Stimulated activated CD4-positive, alpha-beta T cell treated with anti-CD3 and anti-CD28 coated beads, Interleukin-1b, Interleukin-23, amount 100 ng/mL, for 48 hours (primary cell): ENCODE results near the gene RPS13.
"Not testable (repeated sequence)": the region's sequence is repeated elsewhere in the genome, so short reads cannot be mapped to it uniquely, and the experiment has no call there.

Experiments
- DNase-seq: peaks from one replicate; pipeline ENCODE4 v3.0.0-alpha.2; 2020

Gene RPS13

GRCh38 chr11:17034027-17034426 lies 43.4 kb downstream of the RPS13 start:
- not testable (repeated sequence) for DNase-seq

DNA sequence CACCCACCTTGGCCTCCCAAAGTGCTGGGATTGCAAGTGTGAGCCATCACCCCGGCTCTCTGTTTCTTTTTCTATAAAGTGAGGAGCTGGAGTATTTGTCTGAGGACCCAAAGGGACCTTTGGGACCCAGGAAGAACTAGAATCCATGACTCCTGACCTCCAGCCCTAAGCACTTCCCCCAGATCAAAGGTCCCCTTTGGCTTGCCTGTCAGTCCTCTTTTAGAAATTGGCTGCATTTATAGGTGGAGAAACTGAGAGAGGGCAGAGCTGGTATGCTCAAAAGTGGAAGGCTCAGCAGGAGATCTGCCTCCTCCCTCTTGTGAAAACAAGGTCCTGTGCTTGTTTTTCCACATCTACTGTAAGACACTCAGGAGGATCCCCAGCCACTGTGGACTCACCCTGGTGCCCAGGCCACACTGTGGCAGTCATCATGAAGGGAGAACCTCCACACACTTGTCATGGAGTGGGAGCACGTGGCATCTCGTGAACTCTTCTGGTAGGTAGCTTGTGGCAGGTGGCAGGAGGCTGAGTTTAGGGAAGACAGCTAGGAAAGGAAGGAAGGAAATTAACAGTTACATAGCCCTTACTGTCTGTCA lies 50.9 kb downstream of the RPS13 start:
- no peak for DNase-seq

DNA sequence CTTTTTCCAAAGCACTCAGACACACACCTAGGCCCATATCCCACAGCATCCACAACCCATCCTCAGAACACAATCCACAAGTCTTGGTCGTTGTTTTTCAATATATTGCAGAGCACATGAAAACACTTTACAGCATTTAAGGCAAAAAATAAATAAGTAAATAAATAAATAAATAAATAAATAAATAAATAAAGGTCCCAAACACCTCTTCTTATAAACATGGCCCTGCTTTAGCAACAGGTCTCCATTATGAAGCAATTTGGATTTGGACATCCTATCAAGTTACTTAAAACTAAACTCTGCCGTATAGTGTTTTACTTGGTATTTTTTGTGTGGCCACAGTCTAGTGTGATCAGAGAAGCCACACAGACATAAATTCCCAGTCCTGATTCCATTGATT lies 52.5 kb downstream of the RPS13 start:
- DNase-seq: no peak
